Stimulated activated naive CD8-positive, alpha-beta T cell treated with anti-CD3 and anti-CD28 coated beads, Interleukin-15, Interleukin-2, amounts not matched to agents 100 U/mL and 50 U/mL, for 24 hours (primary cell): ENCODE results near the gene LRRC4C.

Experiments used
- ATAC-seq: fragments of 150-1000 bp; cut with Tn5 transposase; one replicate; pipeline ENCODE4 v1.10.0; 2021
- DNase-seq: peaks from one replicate; pipeline ENCODE4 v3.0.0; 2021

Gene LRRC4C

GRCh38 chr11:40467771-40468170 is 991.7 kb downstream of the LRRC4C start:
- DNase-seq (no peak), ATAC-seq (no peak)

GRCh38 chr11:40445391-40445790 is 1014.1 kb downstream of the LRRC4C start:
- no peak for ATAC-seq

DNA sequence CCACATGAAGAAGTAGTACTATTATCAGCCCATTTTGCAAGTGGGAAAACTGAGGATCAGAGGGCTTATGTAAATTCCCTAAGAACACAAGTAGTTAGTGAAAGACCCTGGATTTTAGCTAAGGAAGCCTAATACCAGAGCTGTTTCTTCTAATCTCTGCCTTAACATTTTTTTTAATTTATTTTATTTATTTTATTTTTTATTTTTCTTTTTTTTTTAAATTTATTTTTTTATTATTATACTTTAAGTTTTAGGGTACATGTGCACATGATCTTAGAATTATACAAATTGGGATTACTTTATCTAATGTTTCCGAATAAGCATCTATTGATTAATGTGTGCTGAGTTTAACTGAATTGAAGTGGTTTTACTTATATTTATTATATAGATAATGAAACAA is 1015.3 kb downstream of the LRRC4C start:
- DNase-seq = no peak
- no peak for ATAC-seq

More at GRCh38 chr11:40445391-40445790, 1014.1 kb downstream of the LRRC4C start:
- no peak for DNase-seq

GRCh38 chr11:40435344-40435743 is 1024.1 kb downstream of the LRRC4C start:
- DNase-seq (no peak), ATAC-seq (no peak)

- DNase-seq (no peak), ATAC-seq (no peak)
These were observed 1024.5 kb downstream of the LRRC4C start for GRCh38 chr11:40434926-40435325.

GRCh38 chr11:40432358-40432757 is 1027.1 kb downstream of the LRRC4C start:
- no peak for ATAC-seq
- no peak for DNase-seq

DNA sequence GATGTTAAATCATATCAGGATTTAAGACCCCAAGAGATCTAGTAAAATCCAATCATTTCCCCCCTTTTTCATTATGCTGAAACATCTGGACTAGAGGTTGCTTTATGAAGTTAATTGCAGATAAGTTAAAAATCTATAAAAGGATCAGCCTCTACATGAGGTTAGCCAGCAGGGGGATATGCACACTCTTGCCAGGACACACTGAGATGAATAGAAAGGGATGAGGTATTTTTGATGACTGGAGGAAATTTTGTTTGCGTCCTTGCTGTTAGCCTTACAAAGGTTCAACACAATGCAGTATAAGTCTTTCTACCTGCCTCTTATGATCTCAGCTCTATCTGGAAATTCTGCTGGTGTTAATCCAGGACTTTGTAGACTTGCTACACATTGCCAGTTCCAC is 1034.3 kb downstream of the LRRC4C start:
- DNase-seq = no peak
- no peak for ATAC-seq

DNA sequence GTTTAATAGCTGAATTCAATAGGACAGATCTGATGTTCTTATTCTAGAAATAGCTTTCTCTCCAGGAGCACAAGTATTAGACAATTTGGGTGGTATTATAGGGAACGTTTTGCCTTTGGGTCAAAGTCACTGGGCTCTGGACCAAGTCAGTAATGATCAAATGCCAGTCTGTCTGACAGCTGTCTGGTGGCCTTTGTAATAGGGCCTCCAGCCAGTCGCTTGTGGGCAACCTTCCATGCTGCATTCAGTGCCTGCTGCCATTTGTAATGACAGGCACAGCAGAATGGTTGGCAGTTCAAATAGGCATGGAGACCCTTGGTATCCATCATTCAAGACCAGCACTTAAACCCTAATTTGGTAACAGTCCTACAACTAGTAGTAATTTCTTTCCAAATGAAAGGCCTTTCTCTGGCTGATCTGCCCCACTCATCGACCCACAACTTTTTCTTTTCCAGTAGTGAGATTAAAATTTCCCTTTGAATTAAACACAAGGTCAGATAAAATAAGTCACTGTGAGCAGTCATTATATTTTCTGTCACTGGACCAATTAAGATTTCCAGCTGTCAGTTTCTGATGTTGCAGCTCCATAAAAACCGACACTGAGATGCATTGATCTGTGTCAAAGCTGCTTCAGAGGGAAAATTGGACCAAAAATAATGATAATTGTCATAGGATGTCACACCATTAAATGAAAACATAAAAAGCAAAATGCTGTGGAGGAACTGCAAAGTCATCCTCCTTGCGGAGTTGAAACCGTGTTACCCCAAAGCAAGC is 1038.1 kb downstream of the LRRC4C start:
- ATAC-seq (no peak), DNase-seq (no peak)

DNA sequence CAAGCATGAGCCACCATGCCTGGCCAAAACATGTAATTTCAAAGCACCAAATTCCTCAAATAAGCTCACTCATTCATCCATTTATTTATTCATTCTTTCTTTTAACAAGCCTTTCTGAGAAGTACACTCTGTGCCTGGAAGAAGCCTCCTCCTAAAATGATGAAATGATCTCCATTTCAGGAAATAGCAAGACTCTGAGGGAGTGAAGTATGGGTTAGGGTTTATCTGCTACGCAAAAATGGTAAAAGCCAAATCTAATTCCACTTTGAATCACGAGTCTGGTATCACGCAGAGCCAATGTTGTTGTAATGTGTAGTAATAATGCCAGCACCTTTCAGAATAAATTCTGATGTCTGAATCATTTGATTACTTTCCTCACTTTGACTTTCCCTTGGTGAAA is 1041.8 kb downstream of the LRRC4C start:
- DNase-seq = no peak
- no peak for ATAC-seq

DNA sequence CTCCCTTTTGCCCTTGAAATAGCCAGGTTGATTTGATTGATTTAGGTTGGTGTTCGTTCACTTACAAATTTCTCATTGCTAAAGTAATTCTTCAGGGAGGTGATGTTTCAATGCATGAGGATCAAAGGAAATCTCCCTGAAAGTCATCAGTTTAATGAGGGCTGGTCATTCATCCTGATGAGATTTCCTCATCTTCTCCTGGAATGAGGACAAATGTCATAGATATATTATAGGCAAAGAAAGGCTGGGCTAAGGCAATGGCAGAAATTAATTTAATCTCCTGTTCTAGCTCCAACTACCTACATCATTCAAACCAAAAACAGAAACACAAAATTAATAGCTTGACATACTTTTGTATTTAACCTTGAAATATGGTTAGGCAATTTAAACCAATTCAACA is 1052.1 kb downstream of the LRRC4C start:
- DNase-seq = no peak
- no peak for ATAC-seq

GRCh38 chr11:40405614-40406013 is 1053.8 kb downstream of the LRRC4C start:
- DNase-seq (no peak), ATAC-seq (no peak)

DNA sequence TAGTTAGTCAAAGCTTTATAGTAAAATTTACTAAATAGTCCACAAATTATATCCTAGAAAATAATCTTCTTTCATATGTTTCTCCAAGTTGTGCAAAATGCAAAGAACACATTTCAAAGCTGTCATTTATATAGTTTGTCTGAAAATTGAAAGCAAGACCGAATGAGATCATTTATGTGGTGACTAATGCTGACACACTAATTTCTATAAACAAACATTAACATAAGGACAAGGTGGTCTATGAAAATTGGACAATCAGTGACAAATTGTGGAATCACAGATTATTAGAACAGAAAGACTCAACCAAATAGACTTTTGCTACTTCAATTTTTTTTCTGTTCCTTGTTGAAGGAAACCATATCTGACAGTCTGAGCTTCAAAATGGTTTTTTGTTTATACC is 1056.1 kb downstream of the LRRC4C start:
- ATAC-seq (no peak), DNase-seq (no peak)

GRCh38 chr11:40401132-40401853 is 1058.2 kb downstream of the LRRC4C start:
- ATAC-seq = no peak
- DNase-seq = no peak

- DNase-seq = no peak
- no peak for ATAC-seq
These were observed 1062.3 kb downstream of the LRRC4C start for GRCh38 chr11:40397141-40397540.

- ATAC-seq = no peak
- no peak for DNase-seq
These were observed 1065.9 kb downstream of the LRRC4C start for GRCh38 chr11:40393511-40393910.

GRCh38 chr11:40391679-40392078 is 1067.8 kb downstream of the LRRC4C start:
- ATAC-seq (no peak), DNase-seq (no peak)

DNA sequence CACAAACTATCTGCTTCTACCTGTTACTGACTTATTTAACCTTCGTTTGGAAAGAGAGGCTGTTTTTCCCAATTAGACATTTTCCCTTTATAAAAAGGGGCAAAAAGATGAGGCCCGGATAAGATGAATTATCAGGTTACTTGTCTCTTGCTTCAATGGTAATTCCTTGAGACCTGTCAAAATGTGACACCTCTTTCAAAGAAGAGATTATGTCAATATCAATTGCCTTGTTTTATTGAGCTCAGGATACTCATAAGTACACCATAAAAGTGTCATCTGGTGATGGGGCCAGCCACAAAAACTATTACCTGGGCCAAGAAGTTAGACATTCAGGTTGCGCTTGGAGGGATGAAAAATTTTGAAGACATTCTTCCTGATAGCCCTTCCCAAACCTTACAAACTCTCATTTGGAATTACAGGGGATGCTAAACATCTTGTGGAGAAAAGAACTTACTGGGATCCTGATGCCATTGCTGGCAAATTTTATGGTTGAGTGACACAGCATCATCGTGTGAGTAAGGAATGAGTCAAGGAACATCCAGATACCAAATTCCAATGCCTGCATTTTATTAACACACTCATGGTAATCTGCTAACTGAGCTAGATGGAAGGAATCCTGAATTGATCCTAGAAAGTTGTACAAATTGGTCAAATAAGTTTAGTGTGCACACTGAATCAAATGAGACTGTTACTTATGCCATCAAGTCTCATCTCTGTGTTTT is 1071.2 kb downstream of the LRRC4C start:
- ATAC-seq = no peak
- no peak for DNase-seq

DNA sequence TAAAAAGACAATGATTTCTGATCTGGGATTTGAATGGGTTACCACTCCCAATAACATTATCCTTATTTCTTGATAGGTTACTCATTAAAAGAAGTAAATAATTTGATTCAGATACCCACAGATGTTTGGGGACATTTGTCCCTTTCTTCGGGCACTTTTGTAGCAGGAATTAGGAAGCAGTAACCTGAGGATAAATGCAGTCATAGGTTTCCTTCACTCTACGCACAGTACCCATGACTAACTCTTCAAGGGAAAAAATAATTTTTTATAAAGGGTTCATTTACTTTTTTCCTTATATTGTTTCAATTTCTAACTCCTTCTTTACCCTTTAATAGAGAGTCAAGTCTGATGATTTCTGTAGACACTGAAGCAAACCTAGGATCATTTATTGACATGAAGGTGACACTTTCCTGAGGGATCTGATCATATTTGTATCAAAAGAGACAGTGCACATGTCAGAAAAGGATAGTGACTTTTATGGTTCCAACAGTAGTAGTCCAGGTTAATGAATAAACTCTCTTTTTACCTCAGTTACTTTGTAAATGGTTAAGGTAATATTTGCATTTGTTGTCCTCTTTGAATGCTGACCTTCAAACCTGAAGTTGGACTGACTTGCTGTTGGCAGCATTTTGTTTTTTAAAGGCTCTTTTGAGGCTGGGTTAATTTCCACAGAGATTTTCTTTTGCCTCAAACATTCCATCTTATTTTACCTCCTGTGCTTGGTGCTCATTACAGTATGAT is 1072.0 kb downstream of the LRRC4C start:
- DNase-seq (no peak), ATAC-seq (no peak)

DNA sequence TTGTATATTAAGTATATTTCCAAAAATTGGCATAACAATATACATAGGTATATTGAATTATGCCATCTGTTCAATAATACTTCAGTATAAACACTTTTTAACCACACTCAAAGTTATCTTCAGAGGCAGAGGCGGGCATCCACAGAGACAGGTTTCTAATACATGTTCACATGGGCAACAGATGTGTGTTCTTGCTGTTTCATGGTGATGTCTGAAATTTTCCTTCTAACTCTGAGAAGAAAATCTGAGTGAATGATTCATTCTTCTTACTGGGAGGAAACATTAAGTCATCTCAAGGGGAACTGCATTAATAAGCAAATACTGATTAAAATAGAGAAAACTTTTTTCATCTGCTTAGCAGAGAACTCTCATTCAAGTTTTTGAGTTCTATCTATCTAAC is 1074.5 kb downstream of the LRRC4C start:
- ATAC-seq (no peak), DNase-seq (no peak)

DNA sequence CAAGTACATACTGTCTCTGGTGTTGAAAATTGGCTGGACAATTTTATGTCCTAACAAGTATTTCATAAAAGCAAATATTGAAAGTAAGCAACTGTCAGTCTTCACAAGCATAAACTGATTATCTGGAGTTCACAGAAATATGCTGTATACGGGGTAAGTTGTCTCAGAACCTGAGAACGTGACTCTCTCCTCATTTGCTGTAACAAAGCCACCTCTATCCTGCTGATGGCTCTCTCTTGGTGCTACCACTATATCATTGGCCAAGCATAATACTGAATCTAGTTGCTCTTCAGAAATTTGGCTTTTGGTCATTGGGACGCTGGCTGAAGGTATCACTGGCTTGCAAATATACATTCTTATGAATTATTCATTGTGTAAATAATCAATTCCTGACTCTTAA is 1078.0 kb downstream of the LRRC4C start:
- ATAC-seq (no peak), DNase-seq (no peak)

DNA sequence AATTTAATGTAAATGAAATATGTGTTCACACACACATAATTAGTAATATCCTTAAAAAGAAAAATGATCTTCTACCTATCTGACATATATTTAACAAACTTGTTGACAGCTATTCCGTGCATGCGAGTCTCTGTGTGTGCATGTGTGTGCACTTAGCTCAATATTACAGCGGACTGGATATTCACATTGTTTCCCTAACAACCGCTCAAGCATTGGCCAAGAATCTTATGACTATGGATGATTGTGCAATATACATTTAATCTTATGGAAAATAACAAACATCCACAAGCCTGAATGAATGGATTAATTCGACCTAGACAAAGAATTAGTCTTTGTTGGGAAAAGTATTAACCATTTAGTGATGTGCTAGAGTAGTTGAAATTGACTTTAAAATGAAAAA is 1078.6 kb downstream of the LRRC4C start:
- DNase-seq (no peak), ATAC-seq (no peak)

DNA sequence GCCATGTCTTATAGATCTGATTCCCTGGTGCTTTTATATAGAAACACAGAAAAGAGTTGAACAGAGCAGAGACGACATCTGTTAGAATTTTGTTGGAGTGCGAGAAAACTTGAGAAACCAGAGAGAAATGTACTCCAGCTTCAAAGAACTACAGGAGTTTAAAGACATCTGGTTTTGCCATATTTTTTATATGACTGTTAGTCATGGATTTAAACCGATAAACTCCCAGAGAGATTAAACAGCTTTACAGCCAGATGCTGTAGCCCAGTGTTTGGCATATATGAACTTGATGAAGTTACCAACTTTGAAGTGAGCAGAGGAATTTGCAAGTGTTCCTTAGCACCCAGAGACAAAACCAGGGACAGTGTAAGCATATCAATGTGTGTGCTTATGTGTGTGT is 1083.1 kb downstream of the LRRC4C start:
- DNase-seq (no peak), ATAC-seq (no peak)
